Tibial nerve (tissue), 4 donors: ENCODE results near the gene SYTL1. TPM values are rescaled to one million over a fixed set of nuclear protein-coding genes. Genes with fewer than 3 reads are reported as not detected.

Experiments
- DNase-seq, 2 donors: peaks; one replicate each; pipeline ENCODE4 v3.0.0-alpha.2; 2019; ENCODE audit warnings: low spot score in 2 of 2
- H3K27ac ChIP-seq, 4 donors: fragments of 200-600 bp; sonication (generic) in 3 of 4; one replicate each; pipeline ENCODE4 v1.5.1; 2017 to 2019; ENCODE audit warnings: mild to moderate bottlenecking in 1 of 4
- H3K27me3 ChIP-seq, 2 donors: fragments of 200-600 bp; sonication (generic) in 1 of 2; one replicate each; pipeline versions ENCODE4 v1.5.1 to v1.6.0; 2017 to 2019
- H3K36me3 ChIP-seq, 3 donors: fragments of 200-600 bp; sonication (generic); one replicate each; pipeline ENCODE4 v1.5.1; 2018 to 2019
- H3K4me1 ChIP-seq, 4 donors: fragments of 200-600 bp; sonication (generic) in 3 of 4; one replicate each; pipeline ENCODE4 v1.5.1; 2017 to 2019
- H3K4me3 ChIP-seq, 4 donors: fragments of 200-600 bp; sonication (generic) in 3 of 4; one replicate each; pipeline ENCODE4 v1.5.1; 2017 to 2019; ENCODE audit warnings: mild to moderate bottlenecking in 1 of 4, moderate library complexity in 1 of 4
- H3K9me3 ChIP-seq, 4 donors: fragments of 200-600 bp; sonication (generic) in 3 of 4; one replicate each; pipeline ENCODE4 v1.5.1; 2017 to 2019
- CTCF ChIP-seq, 5 experiments: fragments of 200-600 bp in 3 of 5; fragments of 450-650 bp in 2 of 5; sonication (generic) in 3 of 5; IDR thresholded peaks; one replicate each; pipeline ENCODE4 v1.5.1; 2016 to 2019; ENCODE audit warnings: antibody characterized with exemption in 5 of 5, mild to moderate bottlenecking in 3 of 5, moderate library complexity in 2 of 5
- EP300 ChIP-seq, 2 donors: sonication (generic); formaldehyde crosslinking; IDR thresholded peaks; one replicate each; pipeline ENCODE4 v1.6.1; 2017; ENCODE audit warnings: antibody characterized with exemption in 2 of 2, mild to moderate bottlenecking in 1 of 2
- POLR2A ChIP-seq, 2 donors: fragments of 450-650 bp; IDR thresholded peaks; one replicate each; pipeline ENCODE4 v1.6.1; 2017; ENCODE audit warnings: antibody characterized with exemption in 2 of 2, mild to moderate bottlenecking in 2 of 2, moderate library complexity in 2 of 2
- WGBS, 2 donors: methylation state at CpG; one replicate each; pipeline ENCODE4 v1.1.5; 2018; 5-methylcytosine and 5-hydroxymethylcytosine counted together
- total RNA-seq, 4 donors: library from RNA; depleted of rRNA; stranded (reverse); fragments of >200 nt; gene quantifications; one replicate each; pipeline ENCODE4 v1.1.0, GENCODE V29; 2016

SYTL1 gene
- total RNA-seq, 4 donors from 2014 or later, result 1.2 to 2.7 (median 1.7) TPM

DNA sequence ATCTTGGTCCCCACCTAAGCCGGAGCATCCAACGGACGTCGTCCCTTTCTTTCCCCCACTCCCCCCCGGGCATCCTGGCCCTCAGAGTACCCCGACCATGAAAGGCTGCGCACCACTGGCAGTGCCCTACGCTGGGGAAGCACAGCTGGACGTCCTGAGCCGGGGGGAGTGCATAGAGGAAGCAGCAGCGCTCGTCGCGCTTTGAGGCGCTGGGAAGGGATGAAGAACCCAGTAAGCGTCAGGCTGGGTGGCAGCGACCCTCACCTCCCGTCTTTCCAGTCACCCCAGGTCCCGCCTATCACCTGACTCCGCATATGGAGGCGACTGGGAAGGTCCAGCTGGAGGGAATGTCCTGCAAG lies 19.2 kb downstream of the SYTL1 start:
- no peaks in the 10 kb centered on the region for H3K27me3 ChIP-seq

GRCh38 chr1:27361553-27361952 lies 19.7 kb downstream of the SYTL1 start:
- 85 to 88% methylated on average over 7 to 8 of the region's 8 CpGs for WGBS, 2 donors
- no peaks in the 10 kb centered on the region for H3K27me3 ChIP-seq
- peaks cover 0 to 52% (median 23%) of the 10 kb centered on the region in 4 donors for H3K4me1 ChIP-seq
- no peak overlapping the region for H3K27ac ChIP-seq
- H3K9me3 ChIP-seq, result no peaks in the 10 kb centered on the region
- no peak for DNase-seq
- TF ChIP-seq EP300 (IDR thresholded peaks at IDR 0.05) (no peak), CTCF (IDR thresholded peaks at IDR 0.05) (no peak)
- H3K4me3 ChIP-seq, result no peak overlapping the region
- H3K36me3 ChIP-seq, result peaks cover 0 to 80% (median 9%) of the 10 kb centered on the region in 3 donors

More for the DNA sequence above, 19.2 kb downstream of the SYTL1 start:
- H3K27ac ChIP-seq, result no peak overlapping the region
- no peak for TF ChIP-seq CTCF (IDR thresholded peaks at IDR 0.05)
- TF ChIP-seq EP300 (IDR thresholded peaks at IDR 0.05), result no peak
- TF ChIP-seq POLR2A (IDR thresholded peaks at IDR 0.05), result no peak
- H3K9me3 ChIP-seq, result no peaks in the 10 kb centered on the region
- peaks cover 2 to 86% (median 12%) of the 10 kb centered on the region in 3 donors for H3K36me3 ChIP-seq
- no peak for DNase-seq
- no peak overlapping the region for H3K4me3 ChIP-seq
- H3K4me1 ChIP-seq, result peaks cover 0 to 52% (median 24%) of the 10 kb centered on the region in 4 donors
- 78 to 81% methylated on average over 21 of the region's 21 CpGs for WGBS, 2 donors

DNA sequence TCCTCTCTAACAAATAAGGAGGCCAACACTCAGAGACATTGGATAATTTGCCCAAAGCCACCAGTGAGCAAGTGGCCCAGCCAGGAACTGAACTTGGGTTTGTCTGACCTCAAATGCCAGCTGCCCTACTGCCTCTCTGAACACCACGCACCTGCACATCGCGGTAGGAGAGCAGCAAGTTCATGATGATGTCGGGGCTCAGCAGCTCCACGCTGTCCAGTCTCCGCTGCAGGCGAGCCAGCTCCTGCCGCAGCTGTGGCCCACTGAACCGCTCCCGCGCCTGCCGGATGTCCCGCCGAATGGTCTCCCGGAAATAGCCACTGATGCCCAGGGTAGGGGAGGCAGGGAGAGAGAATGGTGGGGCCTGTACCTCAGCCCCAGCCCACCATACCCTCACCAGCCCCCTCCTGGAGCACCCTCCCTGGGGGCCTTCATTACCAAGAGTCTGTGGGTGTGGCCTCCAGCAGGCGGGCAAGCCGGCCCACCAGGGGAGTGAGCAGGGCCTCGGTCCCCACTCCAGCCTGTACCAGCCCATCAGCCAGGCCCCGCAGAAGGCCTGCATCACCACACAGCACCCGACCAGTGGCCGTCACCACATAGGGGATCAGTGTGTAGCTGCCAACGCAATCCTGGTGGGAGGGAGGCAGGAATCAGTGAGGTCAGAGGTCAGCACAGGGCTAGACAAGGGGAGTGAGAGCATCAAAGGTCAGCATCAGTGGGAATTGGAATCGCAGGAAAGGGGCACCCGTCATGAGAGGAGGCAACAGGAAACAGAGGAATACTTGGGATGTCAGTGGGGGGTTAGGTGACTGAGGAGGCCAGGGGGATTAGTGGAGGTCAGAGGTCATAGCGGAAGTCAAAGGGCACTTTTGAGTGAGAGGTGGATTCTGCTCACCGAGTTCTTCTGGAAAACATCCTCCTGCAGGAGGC lies 22.2 kb downstream of the SYTL1 start:
- Histone ChIP-seq H3K27me3 (no peaks in the 10 kb centered on the region), H3K4me1 (peaks cover 0 to 58% (median 34%) of the 10 kb centered on the region in 4 donors), H3K4me3 (peak overlapping the region in 1 of 4 donors; percentile 82), H3K27ac (peak overlapping the region in 1 of 4 donors; percentile 100), H3K36me3 (peaks cover 0 to 57% (median 6%) of the 10 kb centered on the region in 3 donors), H3K9me3 (no peaks in the 10 kb centered on the region)
- TF ChIP-seq POLR2A (IDR thresholded peaks at IDR 0.05), result no peak
- no peak for TF ChIP-seq EP300 (IDR thresholded peaks at IDR 0.05)
- TF ChIP-seq CTCF (IDR thresholded peaks at IDR 0.05), result no peak
- 77 to 79% methylated on average over 17 to 24 of the region's 26 CpGs for WGBS, 2 donors
- DNase-seq, result no peak

DNA sequence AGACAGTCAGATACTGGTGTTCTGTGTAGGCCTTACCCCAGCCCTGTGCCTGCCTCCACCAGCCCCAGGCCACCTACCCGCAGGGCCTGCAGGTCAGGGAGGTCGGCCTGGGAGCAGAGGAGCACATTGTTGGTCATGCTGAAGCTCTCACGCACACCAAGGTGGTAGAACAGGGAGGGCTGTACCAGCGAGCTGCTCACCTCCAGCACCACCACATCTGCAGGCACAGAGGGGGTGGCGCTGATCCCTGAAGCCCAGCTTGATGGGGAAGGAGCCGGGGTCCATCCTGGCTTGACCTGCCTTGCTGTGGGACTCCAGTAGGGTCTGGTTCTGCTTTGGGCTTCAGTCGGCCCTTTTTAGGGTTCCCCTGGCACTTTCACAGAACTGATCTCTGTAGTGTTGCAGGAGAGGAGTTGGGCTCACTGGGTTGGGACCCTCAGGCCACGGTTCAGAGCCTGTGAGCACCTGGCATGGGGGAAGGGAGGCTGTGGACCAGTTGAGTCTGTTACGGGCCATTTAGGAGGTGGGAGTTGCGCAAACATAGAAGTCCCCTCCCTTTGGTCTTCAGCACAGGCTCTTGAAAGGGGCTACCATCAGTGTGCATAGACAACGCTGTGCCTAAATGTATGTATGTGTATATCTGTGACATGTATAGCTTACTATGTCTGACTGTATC lies 23.0 kb downstream of the SYTL1 start:
- peak overlapping the region; percentile 66 to 82 (median 74) for H3K4me3 ChIP-seq
- no peaks in the 10 kb centered on the region for H3K27me3 ChIP-seq
- peaks cover 0 to 63% (median 36%) of the 10 kb centered on the region in 4 donors for H3K4me1 ChIP-seq
- DNase-seq, result no peak
- WGBS, 2 donors, result 74 to 75% methylated on average over 8 to 10 of the region's 11 CpGs
- H3K27ac ChIP-seq, result peak overlapping the region; percentile 95 to 100 (median 97)
- no peaks in the 10 kb centered on the region for H3K9me3 ChIP-seq
- peaks cover 0 to 49% (median 6%) of the 10 kb centered on the region in 3 donors for H3K36me3 ChIP-seq
- TF ChIP-seq CTCF (IDR thresholded peaks at IDR 0.05) (no peak), EP300 (IDR thresholded peaks at IDR 0.05) (no peak), POLR2A (IDR thresholded peaks at IDR 0.05) (no peak)
